AG04450 (cell line): ENCODE data around the gene HIVEP3. TPM values are rescaled to one million over a fixed set of nuclear protein-coding genes. Genes with fewer than 3 reads are reported as not detected.

Source experiments
- CTCF ChIA-PET: fragments of 300-600, 350-600 bp; formaldehyde crosslinking; extraction: SDS; loops from one replicate; lab custom pipeline; 2022; ENCODE audit warnings: antibody characterized with exemption, inconsistent platforms; lab: Charles Lee
- POLR2A ChIA-PET: fragments of 350-600 bp; formaldehyde crosslinking; extraction: SDS; loops from one replicate; lab custom pipeline; 2021; ENCODE audit warnings: antibody characterized with exemption, inconsistent platforms; lab: Yijun Ruan, JAX
- DNase-seq: peaks from one replicate; pipeline ENCODE4 v3.0.0-alpha.2; 2011; ENCODE audit warnings: low read depth, low spot score
- H3K27ac ChIP-seq: one replicate; pipeline ENCODE4 v1.5.1; 2012; ENCODE audit warnings: low read depth, low read length, control low read depth
- H3K27me3 ChIP-seq: one replicate; pipeline ENCODE4 v1.6.0; 2012; ENCODE audit warnings: low read length; ENCODE audit not compliant: control insufficient read depth, insufficient read depth
- H3K4me3 ChIP-seq: 2 replicates; pipeline ENCODE4 v1.5.1; 2011; ENCODE audit warnings: mild to moderate bottlenecking, low read depth, low read length, control low read depth
- H3K9me3 ChIP-seq: 2 replicates; pipeline ENCODE4 v1.5.1; 2012; ENCODE audit warnings: low read length; ENCODE audit not compliant: control insufficient read depth, insufficient read depth
- polyA plus RNA-seq: library from polyadenylated mRNA; depleted of rRNA; stranded (reverse); fragments of >200 nt; gene quantifications from 2 replicates; pipeline ENCODE4 v1.2.3, GENCODE V29; 2011
- TF ChIP-seq, protein P1 (sequence below): IDR thresholded peaks from 2 replicates; pipeline ENCODE4 v1.5.1; 2011; ENCODE audit warnings: low read depth, low read length, control low read depth, inconsistent platforms

Gene HIVEP3
- polyA plus RNA-seq, 1 experiment: 4.8 TPM

DNA sequence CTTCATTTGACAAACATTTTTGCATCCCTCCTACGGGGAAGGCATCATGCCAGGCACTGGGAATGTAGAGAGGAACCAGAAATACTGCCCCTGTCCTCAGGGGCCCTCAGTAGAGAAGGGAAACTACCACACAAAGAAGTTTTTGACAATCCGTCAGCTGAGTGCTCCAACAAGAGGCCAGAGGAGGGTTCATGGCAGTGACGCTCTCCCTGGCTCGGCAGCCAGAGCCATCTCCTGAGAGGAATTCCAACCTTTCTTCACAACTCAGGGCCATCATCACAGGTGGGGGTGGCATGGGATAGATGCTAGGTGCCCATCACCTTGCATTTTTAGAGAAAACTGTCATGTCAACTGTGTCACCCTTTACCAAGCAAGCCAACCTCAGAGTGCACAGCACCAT, 154.1 kb downstream of the HIVEP3 start:
- Histone ChIP-seq H3K27me3 (no peaks in the 10 kb centered on the region), H3K27ac (no peak overlapping the region), H3K9me3 (peaks cover 8% of the 10 kb centered on the region), H3K4me3 (no peak overlapping the region)
- no peak for DNase-seq
- TF ChIP-seq, protein P1, sequence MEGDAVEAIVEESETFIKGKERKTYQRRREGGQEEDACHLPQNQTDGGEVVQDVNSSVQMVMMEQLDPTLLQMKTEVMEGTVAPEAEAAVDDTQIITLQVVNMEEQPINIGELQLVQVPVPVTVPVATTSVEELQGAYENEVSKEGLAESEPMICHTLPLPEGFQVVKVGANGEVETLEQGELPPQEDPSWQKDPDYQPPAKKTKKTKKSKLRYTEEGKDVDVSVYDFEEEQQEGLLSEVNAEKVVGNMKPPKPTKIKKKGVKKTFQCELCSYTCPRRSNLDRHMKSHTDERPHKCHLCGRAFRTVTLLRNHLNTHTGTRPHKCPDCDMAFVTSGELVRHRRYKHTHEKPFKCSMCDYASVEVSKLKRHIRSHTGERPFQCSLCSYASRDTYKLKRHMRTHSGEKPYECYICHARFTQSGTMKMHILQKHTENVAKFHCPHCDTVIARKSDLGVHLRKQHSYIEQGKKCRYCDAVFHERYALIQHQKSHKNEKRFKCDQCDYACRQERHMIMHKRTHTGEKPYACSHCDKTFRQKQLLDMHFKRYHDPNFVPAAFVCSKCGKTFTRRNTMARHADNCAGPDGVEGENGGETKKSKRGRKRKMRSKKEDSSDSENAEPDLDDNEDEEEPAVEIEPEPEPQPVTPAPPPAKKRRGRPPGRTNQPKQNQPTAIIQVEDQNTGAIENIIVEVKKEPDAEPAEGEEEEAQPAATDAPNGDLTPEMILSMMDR: no peak
- CTCF ChIA-PET: no interaction called here
- POLR2A ChIA-PET: no interaction called here

DNA sequence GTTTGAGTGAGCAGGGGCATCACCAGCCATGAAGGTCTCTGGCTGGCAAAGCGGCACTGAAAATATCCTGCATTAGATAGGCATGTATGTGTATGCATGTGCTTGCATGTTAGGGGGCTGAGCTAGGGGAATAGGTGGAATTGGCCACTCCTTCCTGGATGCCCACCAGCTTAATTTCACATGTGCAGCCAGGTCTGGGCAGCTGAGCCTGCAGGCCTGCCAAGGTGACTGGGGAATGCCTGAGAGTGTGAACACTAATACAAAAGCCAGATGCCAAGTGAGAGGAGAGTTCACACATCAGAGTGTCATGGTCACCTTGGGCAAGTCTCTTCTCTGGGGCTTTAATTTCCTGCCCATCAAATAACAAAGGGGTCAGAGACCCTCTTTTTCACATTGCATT, 155.9 kb downstream of the HIVEP3 start:
- H3K9me3 ChIP-seq: peaks cover 8% of the 10 kb centered on the region
- H3K27ac ChIP-seq: no peak overlapping the region
- TF ChIP-seq, protein P1: no peak
- CTCF ChIA-PET: interaction anchor here (1.5 kb wide), 1 partner anchor 38 kb away, joined by 3 read pairs; no protein-coding TSS in a partner anchor
- no peak for DNase-seq
- POLR2A ChIA-PET: no interaction called here
- no peaks in the 10 kb centered on the region for H3K27me3 ChIP-seq
- H3K4me3 ChIP-seq: no peak overlapping the region

DNA sequence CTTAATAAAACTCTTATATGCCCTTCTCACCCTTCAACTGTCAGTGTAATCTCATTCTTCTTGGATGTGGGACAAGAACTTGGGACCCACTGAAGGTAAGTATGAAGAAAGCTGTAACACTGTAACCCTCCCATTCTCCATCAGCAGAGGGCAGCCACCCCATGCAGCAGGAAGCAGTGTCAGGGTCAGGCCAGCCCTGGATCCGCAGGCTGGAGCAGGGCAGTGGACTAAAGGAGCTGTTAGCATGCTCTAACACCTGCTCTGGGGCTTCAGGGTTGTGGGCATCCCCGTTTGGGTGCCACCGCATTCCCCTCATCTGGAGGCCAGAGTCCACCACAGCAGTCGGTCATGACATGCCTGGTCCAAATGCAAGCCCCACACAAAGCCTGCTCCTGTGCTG, 156.5 kb downstream of the HIVEP3 start:
- Histone ChIP-seq H3K27ac (no peak overlapping the region), H3K27me3 (no peaks in the 10 kb centered on the region), H3K9me3 (peaks cover 8% of the 10 kb centered on the region), H3K4me3 (no peak overlapping the region)
- no peak for DNase-seq
- ChIA-PET POLR2A (no interaction called here), CTCF (interaction anchor here (1.5 kb wide), 1 partner anchor 38 kb away, joined by 3 read pairs; no protein-coding TSS in a partner anchor)
- TF ChIP-seq, protein P1: no peak

DNA sequence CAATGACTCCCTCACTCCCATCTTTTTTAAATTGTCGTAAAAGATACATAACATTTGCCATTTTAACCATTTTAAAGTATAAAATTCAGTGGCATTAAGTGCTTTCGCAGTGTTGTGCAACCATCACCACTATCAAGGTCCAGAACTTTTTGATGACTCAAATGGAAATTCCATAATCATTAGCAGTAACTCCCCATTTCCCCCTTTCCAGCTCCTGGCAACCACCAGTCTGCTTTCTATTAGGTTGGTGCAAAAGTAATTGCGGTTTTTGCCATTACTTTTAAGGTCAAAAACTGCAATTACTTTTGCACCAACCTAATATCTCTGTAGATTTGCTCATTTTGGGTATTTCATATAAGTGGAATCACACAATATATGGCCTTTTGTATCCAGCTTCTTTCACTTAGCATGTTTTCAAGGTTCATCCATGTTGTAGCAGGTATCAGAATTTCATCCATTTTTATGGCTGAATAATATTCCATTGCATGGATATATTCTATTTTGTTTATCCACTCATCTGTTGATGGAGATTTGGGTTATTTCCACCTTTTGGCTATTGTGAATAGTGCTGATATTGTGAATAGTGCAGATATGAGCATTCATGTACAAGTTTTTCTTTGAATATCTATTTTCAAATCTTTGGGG, 159.7 kb downstream of the HIVEP3 start:
- POLR2A ChIA-PET: no interaction called here
- TF ChIP-seq, protein P1: no peak
- no peak overlapping the region for H3K27ac ChIP-seq
- H3K4me3 ChIP-seq: no peak overlapping the region
- no peaks in the 10 kb centered on the region for H3K27me3 ChIP-seq
- CTCF ChIA-PET: interaction anchor here (0.6 kb wide), 1 partner anchor 1728 kb away, joined by 3 read pairs; no protein-coding TSS in a partner anchor
- DNase-seq: no peak
- H3K9me3 ChIP-seq: peaks cover 8% of the 10 kb centered on the region

DNA sequence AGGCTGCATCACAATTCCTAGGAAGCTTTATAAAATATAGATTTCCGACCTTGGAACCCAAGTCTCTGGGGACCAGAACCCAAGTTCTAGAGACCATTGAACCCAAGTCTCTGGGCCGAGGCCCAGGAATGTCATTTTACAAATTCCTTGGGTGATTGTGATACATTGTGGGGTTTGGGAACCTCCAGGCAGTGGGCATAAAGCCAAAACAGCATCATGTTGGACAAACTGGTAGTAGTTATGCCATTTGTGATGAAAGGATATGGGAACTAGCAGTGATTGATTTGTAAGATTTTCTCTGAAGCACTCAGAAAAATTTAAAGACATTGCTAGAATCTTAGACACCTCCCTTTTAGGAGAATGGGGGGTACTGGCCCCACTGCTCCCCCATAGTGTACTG, 160.2 kb downstream of the HIVEP3 start:
- no peak for DNase-seq
- TF ChIP-seq, protein P1: no peak
- Histone ChIP-seq H3K27ac (peak overlapping the region; percentile 47), H3K4me3 (no peak overlapping the region), H3K9me3 (peaks cover 8% of the 10 kb centered on the region), H3K27me3 (no peaks in the 10 kb centered on the region)
- CTCF ChIA-PET: interaction anchor here (0.6 kb wide), 1 partner anchor 1727 kb away, joined by 3 read pairs; no protein-coding TSS in a partner anchor
- POLR2A ChIA-PET: no interaction called here
